GM12873 (cell line): Measurements from ENCODE around the gene ASPSCR1.

Experiments used
- CTCF ChIP-seq: IDR thresholded peaks from 2 replicates; pipeline ENCODE4 v1.5.1; 2012; ENCODE audit warnings: low read depth, mild to moderate bottlenecking, moderate library complexity, low read length, control low read depth; ENCODE audit not compliant: insufficient read depth; ENCODE audit errors: missing control alignments

ASPSCR1 gene

GRCh38 chr17:82065638-82066303 is 88.3 kb downstream of the ASPSCR1 start, which contains the start of gene DUS1L:
Gene DUS1L (minus strand): TSS chr17:82065804. CDS start chr17:82065059, 745 bp downstream.
- TF ChIP-seq CTCF = no peak
